Smooth muscle cell (in vitro differentiated cells): ENCODE measurements around the gene ZCCHC2. TPM values are rescaled to one million over a fixed set of nuclear protein-coding genes. Genes with fewer than 3 reads are reported as not detected.

Experiments used
- DNase-seq: peaks from one replicate; lab custom pipeline; 2025; ENCODE audit not compliant: unreplicated experiment; lab: John Stamatoyannopoulos, UW
- H2AFZ ChIP-seq: fragments of 200-600 bp; sonication (generic); 2 replicates; pipeline ENCODE4 v1.6.0; 2016; ENCODE audit warnings: antibody characterized with exemption, low read depth, mild to moderate bottlenecking
- H3F3A ChIP-seq: fragments of 200-600 bp; sonication (generic); 2 replicates; pipeline ENCODE4 v1.6.0; 2017; ENCODE audit warnings: antibody characterized with exemption, low read depth
- H3K27ac ChIP-seq: fragments of 200-600 bp; sonication (generic); 2 replicates; pipeline ENCODE4 v1.5.1; 2016; ENCODE audit warnings: low read depth, mild to moderate bottlenecking
- H3K27me3 ChIP-seq: fragments of 200-600 bp; sonication (generic); 2 replicates; pipeline ENCODE4 v1.6.1; 2016; ENCODE audit warnings: low read depth, mild to moderate bottlenecking
- H3K36me3 ChIP-seq: fragments of 200-600 bp; sonication (generic); 2 replicates; pipeline ENCODE4 v1.5.1; 2016; ENCODE audit warnings: low read depth
- H3K4me1 ChIP-seq: fragments of 200-600 bp; sonication (generic); 2 replicates; pipeline ENCODE4 v1.5.1; 2016; ENCODE audit warnings: low read depth
- H3K4me2 ChIP-seq: fragments of 200-600 bp; sonication (generic); 2 replicates; pipeline ENCODE4 v1.6.0; 2016; ENCODE audit warnings: mild to moderate bottlenecking
- H3K4me3 ChIP-seq: fragments of 200-600 bp; sonication (generic); 2 replicates; pipeline ENCODE4 v1.5.1; 2016; ENCODE audit warnings: mild to moderate bottlenecking
- H3K79me2 ChIP-seq: fragments of 200-600 bp; sonication (generic); 2 replicates; pipeline ENCODE4 v1.6.0; 2016; ENCODE audit warnings: low read depth, mild to moderate bottlenecking
- H3K9ac ChIP-seq: fragments of 200-600 bp; sonication (generic); 2 replicates; pipeline ENCODE4 v1.6.0; 2016; ENCODE audit warnings: low read depth
- H3K9me3 ChIP-seq: fragments of 200-600 bp; sonication (generic); replicated peaks from 2 replicates; pipeline ENCODE4 v1.5.1; 2016; ENCODE audit warnings: low read depth
- H4K20me1 ChIP-seq: fragments of 200-600 bp; sonication (generic); 2 replicates; pipeline ENCODE4 v1.6.0; 2016; ENCODE audit warnings: low read depth
- CTCF ChIP-seq: fragments of 200-600 bp; sonication (generic); IDR thresholded peaks from 2 replicates; pipeline ENCODE4 v1.5.1; 2017; ENCODE audit warnings: borderline replicate concordance, mild to moderate bottlenecking, antibody characterized with exemption; ENCODE audit not compliant: insufficient read depth, poor library complexity, severe bottlenecking
- WGBS: methylation state at CpG from one replicate; pipeline ENCODE4 v1.1.7; 2016; ENCODE audit warnings: low lambda C conversion rate; 5-methylcytosine and 5-hydroxymethylcytosine counted together
- polyA plus RNA-seq: library from polyadenylated mRNA; unstranded; fragments of >200 nt; fragmentation: Nextera tagmentation; extraction: Ambion mirVana; gene quantifications from 2 replicates; pipeline ENCODE4 v1.2.1, GENCODE V29; 2016
- total RNA-seq: library from RNA; depleted of rRNA; stranded (reverse); fragments of >200 nt; gene quantifications from 2 replicates; pipeline ENCODE4 v1.2.3, GENCODE V29; 2014

Gene ZCCHC2
- total and polyA plus RNA-seq, 2 experiments from 2014 or later: 0.74 to 8.1 TPM

GRCh38 chr18:62617793-62618591 is 95.2 kb downstream of the ZCCHC2 start:
- no peak for TF ChIP-seq CTCF
- Histone ChIP-seq H3K4me3 (no peak overlapping the region), H3K27ac (no peak overlapping the region), H3K4me1 (no peaks in the 10 kb centered on the region), H2AFZ (no peak overlapping the region), H3K36me3 (no peaks in the 10 kb centered on the region), H3K27me3 (peaks cover 3% of the 10 kb centered on the region), H3K9ac (no peak overlapping the region), H3K4me2 (no peak overlapping the region), H3F3A (no peaks in the 10 kb centered on the region), H3K9me3 (no peaks in the 10 kb centered on the region), H4K20me1 (no peaks in the 10 kb centered on the region), H3K79me2 (no peaks in the 10 kb centered on the region)
- DNase-seq: no peak
- 91% methylated on average over 8 of the region's 8 CpGs for WGBS

- no peaks in the 10 kb centered on the region for H3K9me3 ChIP-seq
- no peaks in the 10 kb centered on the region for H3K36me3 ChIP-seq
- H3K27me3 ChIP-seq: peaks cover 3% of the 10 kb centered on the region
- no peak overlapping the region for H3K4me2 ChIP-seq
- no peak for DNase-seq
- no peak overlapping the region for H3K4me3 ChIP-seq
- H3K27ac ChIP-seq: no peak overlapping the region
- no peaks in the 10 kb centered on the region for H3K79me2 ChIP-seq
- no peak overlapping the region for H2AFZ ChIP-seq
- no peaks in the 10 kb centered on the region for H3K4me1 ChIP-seq
- no peaks in the 10 kb centered on the region for H4K20me1 ChIP-seq
- 100% methylated on average over 1 of the region's 1 CpG for WGBS
- no peaks in the 10 kb centered on the region for H3F3A ChIP-seq
- no peak overlapping the region for H3K9ac ChIP-seq
- no peak for TF ChIP-seq CTCF
Measured at GRCh38 chr18:62618735-62619134, 95.9 kb downstream of the ZCCHC2 start.

- H4K20me1 ChIP-seq: no peaks in the 10 kb centered on the region
- H3K27me3 ChIP-seq: peaks cover 3% of the 10 kb centered on the region
- H3K79me2 ChIP-seq: no peaks in the 10 kb centered on the region
- no peak for DNase-seq
- H3K27ac ChIP-seq: no peak overlapping the region
- H2AFZ ChIP-seq: no peak overlapping the region
- no peaks in the 10 kb centered on the region for H3K9me3 ChIP-seq
- no peak overlapping the region for H3K9ac ChIP-seq
- H3F3A ChIP-seq: no peaks in the 10 kb centered on the region
- no peak overlapping the region for H3K4me3 ChIP-seq
- no peaks in the 10 kb centered on the region for H3K36me3 ChIP-seq
- no peak overlapping the region for H3K4me2 ChIP-seq
- WGBS: 64% methylated on average over 12 of the region's 12 CpGs
- no peaks in the 10 kb centered on the region for H3K4me1 ChIP-seq
- TF ChIP-seq CTCF: no peak
Measured at GRCh38 chr18:62621546-62621945, 98.7 kb downstream of the ZCCHC2 start.

- WGBS: 75% methylated on average over 5 of the region's 5 CpGs
- Histone ChIP-seq H3K36me3 (no peaks in the 10 kb centered on the region), H3K27ac (no peak overlapping the region)
Measured at GRCh38 chr18:62625019-62625418, 102.2 kb downstream of the ZCCHC2 start.

More at GRCh38 chr18:62625019-62625418, 102.2 kb downstream of the ZCCHC2 start:
- Histone ChIP-seq H3K79me2 (no peaks in the 10 kb centered on the region), H3K4me2 (no peak overlapping the region), H3K9ac (no peak overlapping the region), H4K20me1 (no peaks in the 10 kb centered on the region), H3K4me1 (no peaks in the 10 kb centered on the region), H3K4me3 (no peak overlapping the region), H3K9me3 (no peaks in the 10 kb centered on the region), H3K27me3 (no peaks in the 10 kb centered on the region), H2AFZ (no peak overlapping the region), H3F3A (no peaks in the 10 kb centered on the region)
- no peak for TF ChIP-seq CTCF
- no peak for DNase-seq
